ENCODE results near the gene STAU1. TPM values are rescaled to one million over a fixed set of nuclear protein-coding genes. Genes with fewer than 3 reads are reported as not detected.
"Not testable (repeated sequence)": the region's sequence is repeated elsewhere in the genome, so short reads cannot be mapped to it uniquely, and the experiment has no call there.

The STAU1 gene
- total and polyA plus RNA-seq, 2 experiments from 2014 or later, result 59.4 to 78.2 TPM

- H3K4me1 ChIP-seq (ENCODE audit: insufficient read depth), result no peaks in the 10 kb centered on the region
- no peak overlapping the region for H3K27ac ChIP-seq
- H3K9ac ChIP-seq, result no peak overlapping the region
- in situ Hi-C loops (cut with MboI), result no loop called here
- no peak overlapping the region for H2AFZ ChIP-seq
- no peak overlapping the region for H3K4me2 ChIP-seq (ENCODE audit: unreplicated experiment)
- H3K36me3 ChIP-seq (ENCODE audit: low read depth), result peaks cover 13% of the 10 kb centered on the region; the same call in 1 of the 2 replicates
- H3K9me2 ChIP-seq (ENCODE audit: insufficient read depth), result no peaks in the 10 kb centered on the region
- no peak for TF ChIP-seq EZH2 (IDR thresholded peaks at IDR 0.05; ENCODE audit: insufficient read depth, poor library complexity, severe bottlenecking)
- TF ChIP-seq EZH2phosphoT487 (IDR thresholded peaks at IDR 0.05; ENCODE audit: insufficient read depth, low read depth), result no peak
- H3K9me3 ChIP-seq (ENCODE audit: low read depth), result no peaks in the 10 kb centered on the region
- peaks cover 17% of the 10 kb centered on the region; the same call in 1 of the 2 replicates for H3K79me2 ChIP-seq (ENCODE audit: insufficient read depth)
- H3K27me3 ChIP-seq (replicated peaks; ENCODE audit: insufficient read depth), result no peaks in the 10 kb centered on the region
- peaks cover 17% of the 10 kb centered on the region; the same call in 1 of the 2 replicates for H3F3A ChIP-seq (ENCODE audit: insufficient read depth)
- DNase-seq, result no peak
- WGBS, 2 experiments (ENCODE audit: low coverage in 1 of 2, low lambda C conversion rate in 2 of 2, missing lambda C conversion rate in 2 of 2), result 84 to 89% methylated on average over 3 of the region's 3 CpGs
- H3K4me3 ChIP-seq, result no peak overlapping the region
- H4K20me1 ChIP-seq (ENCODE audit: insufficient read depth), result no peaks in the 10 kb centered on the region
Measured at GRCh38 chr20:49104365-49104648, 83.8 kb downstream of the STAU1 start.

DNA sequence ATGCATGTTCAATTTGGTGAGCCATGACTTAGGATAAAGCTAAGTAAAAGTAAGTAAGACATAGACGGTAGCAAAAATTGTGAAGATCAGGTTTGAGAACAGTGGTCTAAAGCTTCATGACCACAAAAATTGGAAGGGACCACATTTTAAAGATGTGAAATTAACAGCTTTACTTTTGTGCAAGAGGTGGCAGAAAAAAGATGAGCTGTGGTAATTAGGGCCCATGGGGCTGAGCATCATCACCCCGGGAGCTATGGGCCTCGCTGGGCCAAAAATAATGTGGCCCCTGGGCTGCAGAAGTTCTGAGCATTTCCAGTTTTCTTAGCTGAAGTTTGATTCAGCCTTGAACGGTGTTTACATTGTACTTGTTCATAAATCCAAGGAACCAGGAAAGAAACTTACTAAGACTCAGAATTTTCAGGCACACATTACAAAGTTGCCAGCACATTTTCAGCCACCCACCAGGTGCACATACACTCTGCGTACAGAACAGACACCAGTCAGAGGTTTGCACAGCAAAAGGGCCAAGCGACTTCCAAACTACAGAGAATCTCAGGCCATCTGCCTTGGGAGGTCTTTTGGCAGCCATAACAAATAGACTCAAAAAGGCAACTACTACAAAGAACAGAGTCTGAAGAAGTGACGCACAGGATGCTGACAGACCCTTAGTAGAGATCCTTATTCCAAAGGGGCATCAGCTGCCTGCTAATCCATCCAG, 84.3 kb downstream of the STAU1 start:
- in situ Hi-C loops (cut with MboI), result no loop called here
- H3K36me3 ChIP-seq (ENCODE audit: low read depth), result peaks cover 13% of the 10 kb centered on the region; the same call in 1 of the 2 replicates
- H4K20me1 ChIP-seq (ENCODE audit: insufficient read depth), result no peaks in the 10 kb centered on the region
- no peaks in the 10 kb centered on the region for H3K9me3 ChIP-seq (ENCODE audit: low read depth)
- H3K79me2 ChIP-seq (ENCODE audit: insufficient read depth), result peaks cover 17% of the 10 kb centered on the region; the same call in 1 of the 2 replicates
- H3K27ac ChIP-seq, result no peak overlapping the region
- H2AFZ ChIP-seq, result no peak overlapping the region
- H3K9me2 ChIP-seq (ENCODE audit: insufficient read depth), result no peaks in the 10 kb centered on the region
- no peak overlapping the region for H3K9ac ChIP-seq
- no peak for DNase-seq
- WGBS, 2 experiments (ENCODE audit: low coverage in 1 of 2, low lambda C conversion rate in 2 of 2, missing lambda C conversion rate in 2 of 2), result 90 to 93% methylated on average over 7 of the region's 7 CpGs
- peaks cover 15% of the 10 kb centered on the region for H3F3A ChIP-seq (ENCODE audit: insufficient read depth)
- H3K4me1 ChIP-seq (ENCODE audit: insufficient read depth), result no peaks in the 10 kb centered on the region
- no peak overlapping the region for H3K4me3 ChIP-seq
- TF ChIP-seq EZH2 (IDR thresholded peaks at IDR 0.05; ENCODE audit: insufficient read depth, poor library complexity, severe bottlenecking) (no peak), EZH2phosphoT487 (IDR thresholded peaks at IDR 0.05; ENCODE audit: insufficient read depth, low read depth) (no peak)
- no peak overlapping the region for H3K4me2 ChIP-seq (ENCODE audit: unreplicated experiment)
- H3K27me3 ChIP-seq (replicated peaks; ENCODE audit: insufficient read depth), result no peaks in the 10 kb centered on the region

GRCh38 chr20:49103019-49103418, 85.1 kb downstream of the STAU1 start:
- H3K9me2 ChIP-seq (ENCODE audit: insufficient read depth), result no peaks in the 10 kb centered on the region
- H3F3A ChIP-seq (ENCODE audit: insufficient read depth), result peaks cover 11% of the 10 kb centered on the region
- no peak overlapping the region for H3K27ac ChIP-seq
- H3K27me3 ChIP-seq (replicated peaks; ENCODE audit: insufficient read depth), result no peaks in the 10 kb centered on the region
- peaks cover 17% of the 10 kb centered on the region; the same call in 1 of the 2 replicates for H3K79me2 ChIP-seq (ENCODE audit: insufficient read depth)
- WGBS, 2 experiments (ENCODE audit: low coverage in 1 of 2, low lambda C conversion rate in 2 of 2, missing lambda C conversion rate in 2 of 2), result 80 to 82% methylated on average over 4 of the region's 4 CpGs
- H3K9ac ChIP-seq, result no peak overlapping the region
- H3K4me3 ChIP-seq, result no peak overlapping the region
- no peaks in the 10 kb centered on the region for H3K9me3 ChIP-seq (ENCODE audit: low read depth)
- H3K4me2 ChIP-seq (ENCODE audit: unreplicated experiment), result no peak overlapping the region
- no peaks in the 10 kb centered on the region for H4K20me1 ChIP-seq (ENCODE audit: insufficient read depth)
- TF ChIP-seq EZH2phosphoT487 (IDR thresholded peaks at IDR 0.05; ENCODE audit: insufficient read depth, low read depth), result no peak
- TF ChIP-seq EZH2 (IDR thresholded peaks at IDR 0.05; ENCODE audit: insufficient read depth, poor library complexity, severe bottlenecking), result no peak
- H2AFZ ChIP-seq, result no peak overlapping the region
- H3K4me1 ChIP-seq (ENCODE audit: insufficient read depth), result no peaks in the 10 kb centered on the region
- DNase-seq, result no peak
- peaks cover 13% of the 10 kb centered on the region; the same call in 1 of the 2 replicates for H3K36me3 ChIP-seq (ENCODE audit: low read depth)
- in situ Hi-C loops (cut with MboI), result no loop called here

- H2AFZ ChIP-seq, result no peak overlapping the region
- no peak overlapping the region for H3K4me2 ChIP-seq (ENCODE audit: unreplicated experiment)
- H3K9ac ChIP-seq, result no peak overlapping the region
- H3K9me3 ChIP-seq (ENCODE audit: low read depth), result no peaks in the 10 kb centered on the region
- no peaks in the 10 kb centered on the region for H3K27me3 ChIP-seq (replicated peaks; ENCODE audit: insufficient read depth)
- WGBS, 2 experiments (ENCODE audit: low coverage in 1 of 2, low lambda C conversion rate in 2 of 2, missing lambda C conversion rate in 2 of 2), result 89 to 90% methylated on average over 4 of the region's 4 CpGs
- H3K79me2 ChIP-seq (ENCODE audit: insufficient read depth), result peaks cover 11% of the 10 kb centered on the region; the same call in 1 of the 2 replicates
- no peak overlapping the region for H3K4me3 ChIP-seq
- H4K20me1 ChIP-seq (ENCODE audit: insufficient read depth), result no peaks in the 10 kb centered on the region
- H3K9me2 ChIP-seq (ENCODE audit: insufficient read depth), result no peaks in the 10 kb centered on the region
- H3K27ac ChIP-seq, result no peak overlapping the region
- H3F3A ChIP-seq (ENCODE audit: insufficient read depth), result peaks cover 5% of the 10 kb centered on the region
- in situ Hi-C loops (cut with MboI), result no loop called here
- DNase-seq, result no peak
- no peak for TF ChIP-seq EZH2 (IDR thresholded peaks at IDR 0.05; ENCODE audit: insufficient read depth, poor library complexity, severe bottlenecking)
- no peak for TF ChIP-seq EZH2phosphoT487 (IDR thresholded peaks at IDR 0.05; ENCODE audit: insufficient read depth, low read depth)
- peaks cover 22% of the 10 kb centered on the region; the same call in 1 of the 2 replicates for H3K36me3 ChIP-seq (ENCODE audit: low read depth)
- no peaks in the 10 kb centered on the region for H3K4me1 ChIP-seq (ENCODE audit: insufficient read depth)
Measured at GRCh38 chr20:49100972-49101371, 87.2 kb downstream of the STAU1 start.

- H4K20me1 ChIP-seq (ENCODE audit: insufficient read depth); H3K27ac ChIP-seq; H3K4me3 ChIP-seq; H3K4me2 ChIP-seq (ENCODE audit: unreplicated experiment); H2AFZ ChIP-seq; H3K27me3 ChIP-seq (replicated peaks; ENCODE audit: insufficient read depth); H3K9me3 ChIP-seq (ENCODE audit: low read depth); H3F3A ChIP-seq (ENCODE audit: insufficient read depth); H3K9ac ChIP-seq; in situ Hi-C loops (cut with MboI); DNase-seq; H3K9me2 ChIP-seq (ENCODE audit: insufficient read depth); H3K4me1 ChIP-seq (ENCODE audit: insufficient read depth): not testable (repeated sequence)
- peaks cover 23% of the 10 kb centered on the region; the same call in 1 of the 2 replicates for H3K36me3 ChIP-seq (ENCODE audit: low read depth)
- 78 to 82% methylated on average over 5 of the region's 5 CpGs for WGBS, 2 experiments (ENCODE audit: low coverage in 1 of 2, low lambda C conversion rate in 2 of 2, missing lambda C conversion rate in 2 of 2)
- H3K79me2 ChIP-seq (ENCODE audit: insufficient read depth), result peaks cover 11% of the 10 kb centered on the region; the same call in 1 of the 2 replicates
Measured at GRCh38 chr20:49100292-49100691, 87.8 kb downstream of the STAU1 start.

All from GM23248 (cell line).